Adrenal gland (tissue), 5 donors: Measurements from ENCODE around the gene MEIKIN.
"Not testable (repeated sequence)": the region's sequence is repeated elsewhere in the genome, so short reads cannot be mapped to it uniquely, and the experiment has no call there.

Experiments
- POLR2A ChIP-seq, 2 donors: fragments of 450-650 bp; IDR thresholded peaks; one replicate each; pipeline ENCODE4 v1.6.1; 2017; ENCODE audit warnings: antibody characterized with exemption in 2 of 2, mild to moderate bottlenecking in 2 of 2, moderate library complexity in 1 of 2
- TF ChIP-seq, protein P1 (sequence below), 6 experiments: fragments of 450-650 bp in 4 of 6; fragments of 200-600 bp in 2 of 6; sonication (generic) in 1 of 6; IDR thresholded peaks; 1 replicate in 5 of 6; 2 replicates in 1 of 6; pipeline versions ENCODE4 v1.5.1 to v1.8.0; 2016 to 2021; ENCODE audit warnings: antibody characterized with exemption in 6 of 6, mild to moderate bottlenecking in 2 of 6, moderate library complexity in 1 of 6
- donor health status: DM: no; HTN: no; CAD: no.

DNA sequence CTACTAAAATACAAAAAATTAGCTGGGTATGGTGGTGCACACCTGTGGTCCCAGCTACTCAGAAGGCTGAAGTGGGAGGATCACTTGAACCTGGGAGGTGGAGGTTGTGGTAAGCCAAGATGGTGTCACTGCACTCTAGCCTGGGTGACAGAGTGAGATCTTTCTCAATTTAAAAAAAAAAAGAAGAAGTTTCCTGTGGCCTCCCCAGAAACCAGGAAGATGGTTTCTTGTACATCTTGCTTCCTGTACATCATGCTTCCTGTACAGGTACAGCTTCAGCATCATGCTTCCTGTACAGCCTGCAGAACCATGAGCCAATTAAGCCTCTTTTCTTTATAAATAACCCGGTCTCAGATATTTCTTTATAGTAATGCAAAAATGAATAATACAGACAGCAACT, 43.2 kb downstream of the MEIKIN start:
- TF ChIP-seq POLR2A (IDR thresholded peaks at IDR 0.05), result not testable (repeated sequence)
- TF ChIP-seq, protein P1, sequence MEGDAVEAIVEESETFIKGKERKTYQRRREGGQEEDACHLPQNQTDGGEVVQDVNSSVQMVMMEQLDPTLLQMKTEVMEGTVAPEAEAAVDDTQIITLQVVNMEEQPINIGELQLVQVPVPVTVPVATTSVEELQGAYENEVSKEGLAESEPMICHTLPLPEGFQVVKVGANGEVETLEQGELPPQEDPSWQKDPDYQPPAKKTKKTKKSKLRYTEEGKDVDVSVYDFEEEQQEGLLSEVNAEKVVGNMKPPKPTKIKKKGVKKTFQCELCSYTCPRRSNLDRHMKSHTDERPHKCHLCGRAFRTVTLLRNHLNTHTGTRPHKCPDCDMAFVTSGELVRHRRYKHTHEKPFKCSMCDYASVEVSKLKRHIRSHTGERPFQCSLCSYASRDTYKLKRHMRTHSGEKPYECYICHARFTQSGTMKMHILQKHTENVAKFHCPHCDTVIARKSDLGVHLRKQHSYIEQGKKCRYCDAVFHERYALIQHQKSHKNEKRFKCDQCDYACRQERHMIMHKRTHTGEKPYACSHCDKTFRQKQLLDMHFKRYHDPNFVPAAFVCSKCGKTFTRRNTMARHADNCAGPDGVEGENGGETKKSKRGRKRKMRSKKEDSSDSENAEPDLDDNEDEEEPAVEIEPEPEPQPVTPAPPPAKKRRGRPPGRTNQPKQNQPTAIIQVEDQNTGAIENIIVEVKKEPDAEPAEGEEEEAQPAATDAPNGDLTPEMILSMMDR (IDR thresholded peaks at IDR 0.05), result not testable (repeated sequence)
